Fibroblast of skin of right quadriceps (primary cell): ENCODE data around the gene ZBTB11.
"Not testable (repeated sequence)": the region's sequence is repeated elsewhere in the genome, so short reads cannot be mapped to it uniquely, and the experiment has no call there.

Experiments used
- DNase-seq: peaks from one replicate; pipeline ENCODE4 v3.0.0-alpha.2; 2013

Gene ZBTB11

DNA sequence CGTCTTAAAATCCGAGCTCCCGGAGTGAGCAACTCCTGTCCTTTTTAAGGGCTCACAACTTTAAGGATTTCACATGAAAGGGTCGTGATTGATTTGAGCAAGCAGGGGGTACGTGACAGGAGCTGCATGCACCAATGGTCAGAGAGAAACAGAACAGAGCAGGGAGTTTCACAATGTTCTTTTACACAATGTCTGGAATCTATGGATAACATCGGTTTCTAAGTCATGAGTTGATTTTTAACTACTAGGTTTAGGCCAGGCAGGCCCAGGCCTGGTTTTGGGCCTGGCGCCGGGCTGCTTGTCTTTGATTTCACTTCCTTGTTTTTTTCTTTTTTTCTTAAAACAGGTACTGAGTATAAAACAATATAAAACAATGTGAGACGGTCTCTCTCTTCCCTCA lies 63.9 kb downstream of the ZBTB11 start:
- DNase-seq, result not testable (repeated sequence)

DNA sequence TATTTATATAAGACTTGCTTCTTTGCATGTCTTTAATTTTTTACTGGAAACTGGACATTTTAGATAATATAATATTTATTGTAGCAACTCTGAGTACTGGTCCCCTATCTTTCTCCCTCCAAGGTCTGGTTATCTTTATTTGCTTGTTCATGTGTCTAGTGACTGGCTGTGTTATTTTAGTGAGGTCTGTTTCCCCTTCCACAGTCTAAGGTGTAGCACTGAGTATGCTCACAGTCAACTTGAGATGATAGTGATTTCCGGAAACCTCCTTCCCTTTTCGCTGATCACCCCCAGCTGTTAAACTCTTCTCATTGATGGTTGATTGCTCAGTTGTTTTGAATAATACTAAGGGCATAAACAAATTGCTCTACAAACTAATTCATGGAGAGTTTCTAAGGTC lies 65.9 kb downstream of the ZBTB11 start:
- DNase-seq, result no peak

DNA sequence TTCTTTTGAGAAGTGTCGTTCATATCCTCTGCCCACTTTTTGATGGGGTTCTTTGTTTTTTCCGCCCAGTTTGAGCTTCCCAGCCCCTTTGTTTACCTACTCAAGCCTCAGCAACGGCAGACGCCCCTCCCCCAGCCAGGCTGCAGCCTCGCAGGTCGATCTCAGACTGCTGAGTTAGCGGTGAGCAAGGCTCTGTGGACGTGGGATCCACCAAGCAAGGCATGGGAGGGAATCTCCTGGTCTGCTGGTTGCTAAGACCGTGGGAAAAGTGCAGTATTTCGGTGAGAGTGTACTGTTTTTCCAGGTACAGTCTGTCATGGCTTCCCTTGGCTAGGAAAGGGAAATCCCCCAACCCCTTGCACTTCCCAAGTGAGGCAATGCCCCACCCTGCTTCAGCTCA lies 71.5 kb downstream of the ZBTB11 start:
- DNase-seq, result not testable (repeated sequence)

DNA sequence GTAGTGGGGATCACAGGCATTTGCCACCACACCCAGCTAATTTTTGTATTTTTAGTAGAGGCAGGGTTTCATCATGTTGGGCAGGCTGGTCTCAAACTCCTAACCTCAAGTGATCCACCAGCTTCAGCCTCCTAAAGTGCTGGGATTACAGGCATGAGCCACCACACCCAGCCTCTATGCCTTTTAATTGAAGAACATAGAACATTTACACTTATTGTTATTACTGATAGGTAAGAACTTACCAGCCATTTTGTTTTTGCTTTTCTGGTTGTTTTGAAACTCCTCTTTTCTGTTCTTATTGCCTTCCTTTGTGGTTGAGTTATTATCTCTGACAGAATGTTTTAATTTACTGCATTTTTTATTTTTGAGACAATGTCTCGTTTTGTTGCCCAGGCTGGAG lies 73.7 kb downstream of the ZBTB11 start:
- DNase-seq, result no peak

DNA sequence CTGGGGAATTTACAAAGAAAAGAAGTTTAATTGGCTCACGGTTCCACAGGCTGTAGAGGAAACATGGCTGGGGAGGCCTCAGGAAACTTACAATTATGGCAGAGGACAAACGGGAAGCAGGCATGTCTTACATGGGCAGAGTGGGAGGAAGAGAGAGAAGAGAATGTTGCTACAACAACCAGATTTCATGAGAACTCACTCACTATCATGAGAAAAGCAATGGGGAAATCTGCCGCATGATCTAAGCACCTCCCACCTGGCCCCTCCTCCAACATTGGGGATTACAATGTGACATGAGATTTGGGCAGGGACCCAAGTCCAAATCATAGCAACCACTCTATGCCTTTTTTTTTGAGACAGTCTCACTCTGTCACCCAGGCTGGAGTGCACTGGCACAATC lies 74.2 kb downstream of the ZBTB11 start:
- no peak for DNase-seq
